ENCODE data around the gene LCK.

DNA sequence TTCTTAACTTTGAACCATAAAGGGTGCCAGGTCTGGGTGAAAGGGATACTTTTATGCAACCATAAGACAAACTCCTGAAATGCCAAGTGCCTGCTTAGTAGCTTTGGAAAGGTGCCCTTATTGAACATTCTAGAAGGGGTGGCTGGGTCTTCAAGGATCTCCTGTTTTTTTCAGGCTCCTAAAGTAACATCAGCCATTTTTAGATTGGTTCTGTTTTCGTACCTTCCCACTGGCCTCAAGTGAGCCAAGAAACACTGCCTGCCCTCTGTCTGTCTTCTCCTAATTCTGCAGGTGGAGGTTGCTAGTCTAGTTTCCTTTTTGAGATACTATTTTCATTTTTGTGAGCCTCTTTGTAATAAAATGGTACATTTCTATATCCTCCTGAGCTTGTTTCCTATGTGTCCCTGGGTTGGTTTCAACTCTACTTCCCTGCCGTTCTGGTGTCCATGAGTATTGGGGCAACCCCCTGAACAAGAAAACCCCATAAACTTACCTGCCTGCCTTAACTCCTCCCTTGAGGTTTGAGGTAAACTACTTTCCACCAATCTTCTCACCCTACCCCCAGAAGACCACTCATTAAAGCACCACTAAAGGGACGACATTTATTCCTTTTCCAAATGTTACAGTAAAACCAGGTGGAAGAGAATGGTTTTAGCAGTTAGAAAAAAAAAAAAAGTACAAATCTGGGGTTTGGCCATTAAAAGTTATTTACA lies 82.3 kb downstream of the LCK start:
- TF ChIP-seq, protein P1, sequence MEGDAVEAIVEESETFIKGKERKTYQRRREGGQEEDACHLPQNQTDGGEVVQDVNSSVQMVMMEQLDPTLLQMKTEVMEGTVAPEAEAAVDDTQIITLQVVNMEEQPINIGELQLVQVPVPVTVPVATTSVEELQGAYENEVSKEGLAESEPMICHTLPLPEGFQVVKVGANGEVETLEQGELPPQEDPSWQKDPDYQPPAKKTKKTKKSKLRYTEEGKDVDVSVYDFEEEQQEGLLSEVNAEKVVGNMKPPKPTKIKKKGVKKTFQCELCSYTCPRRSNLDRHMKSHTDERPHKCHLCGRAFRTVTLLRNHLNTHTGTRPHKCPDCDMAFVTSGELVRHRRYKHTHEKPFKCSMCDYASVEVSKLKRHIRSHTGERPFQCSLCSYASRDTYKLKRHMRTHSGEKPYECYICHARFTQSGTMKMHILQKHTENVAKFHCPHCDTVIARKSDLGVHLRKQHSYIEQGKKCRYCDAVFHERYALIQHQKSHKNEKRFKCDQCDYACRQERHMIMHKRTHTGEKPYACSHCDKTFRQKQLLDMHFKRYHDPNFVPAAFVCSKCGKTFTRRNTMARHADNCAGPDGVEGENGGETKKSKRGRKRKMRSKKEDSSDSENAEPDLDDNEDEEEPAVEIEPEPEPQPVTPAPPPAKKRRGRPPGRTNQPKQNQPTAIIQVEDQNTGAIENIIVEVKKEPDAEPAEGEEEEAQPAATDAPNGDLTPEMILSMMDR (conservative IDR thresholded peaks at IDR 0.05 in 1 of 2, IDR thresholded peaks at IDR 0.05 in 1 of 2; ENCODE audit: low read depth in 1 of 2, low read length in 2 of 2), result no peak
- TF ChIP-seq EZH2 (IDR thresholded peaks at IDR 0.05; ENCODE audit: low read length, missing control alignments), result no peak

Measured in fibroblast of lung (primary cell).